Liver (tissue), 9 donors: ENCODE results near the gene SIPA1L3. TPM values are rescaled to one million over a fixed set of nuclear protein-coding genes. Genes with fewer than 3 reads are reported as not detected.

Source experiments
- DNase-seq: peaks from one replicate; pipeline ENCODE4 v3.0.0-alpha.2; 2017; ENCODE audit warnings: low spot score
- H3K27ac ChIP-seq, 2 donors: one replicate each; pipeline ENCODE4 v1.7.0; 2013; ENCODE audit warnings: inconsistent platforms in 2 of 2, low read length in 2 of 2, control low read depth in 1 of 2, low read depth in 1 of 2, mild to moderate bottlenecking in 1 of 2
- H3K27me3 ChIP-seq, 4 donors: one replicate each; pipeline versions ENCODE4 v1.6.1 to v1.7.0; 2013; ENCODE audit warnings: low read length in 3 of 4, inconsistent platforms in 1 of 4, mild to moderate bottlenecking in 1 of 4, moderate library complexity in 1 of 4; ENCODE audit not compliant: control insufficient read depth in 4 of 4, insufficient read depth in 4 of 4
- H3K36me3 ChIP-seq, 4 donors: one replicate each; pipeline versions ENCODE4 v1.6.1 to v1.7.0; 2013; ENCODE audit warnings: low read length in 3 of 4, mild to moderate bottlenecking in 3 of 4, low read depth in 1 of 4, moderate library complexity in 1 of 4; ENCODE audit not compliant: control insufficient read depth in 4 of 4, insufficient read depth in 3 of 4
- H3K4me1 ChIP-seq, 4 donors: one replicate each; pipeline versions ENCODE4 v1.6.1 to v1.7.0; 2013; ENCODE audit warnings: low read length in 3 of 4, mild to moderate bottlenecking in 3 of 4, moderate library complexity in 1 of 4; ENCODE audit not compliant: control insufficient read depth in 4 of 4, insufficient read depth in 4 of 4
- H3K4me3 ChIP-seq, 3 donors: one replicate each; pipeline versions ENCODE4 v1.6.1 to v1.7.0; 2013; ENCODE audit warnings: low read length in 3 of 3, control low read depth in 1 of 3, low read depth in 1 of 3, mild to moderate bottlenecking in 1 of 3
- H3K9ac ChIP-seq, 2 donors: one replicate each; pipeline ENCODE4 v1.7.0; 2013; ENCODE audit warnings: low read length in 2 of 2, mild to moderate bottlenecking in 2 of 2, moderate library complexity in 2 of 2, control low read depth in 1 of 2, low read depth in 1 of 2
- H3K9me3 ChIP-seq, 4 donors: one replicate each; pipeline versions ENCODE4 v1.6.1 to v1.7.0; 2013; ENCODE audit warnings: low read length in 3 of 4; ENCODE audit not compliant: control insufficient read depth in 4 of 4
- ATF3 ChIP-seq: IDR thresholded peaks from 2 replicates; pipeline ENCODE4 v1.6.1; 2016; ENCODE audit warnings: antibody characterized with exemption
- EGR1 ChIP-seq, 2 donors: IDR thresholded peaks; 2 replicates each; pipeline ENCODE4 v1.6.1; 2016 to 2018; ENCODE audit warnings: antibody characterized with exemption in 2 of 2, low read depth in 2 of 2
- FOXA1 ChIP-seq: IDR thresholded peaks from 2 replicates; pipeline ENCODE4 v1.6.1; 2016; ENCODE audit warnings: antibody characterized with exemption
- FOXA2 ChIP-seq: IDR thresholded peaks from 2 replicates; pipeline ENCODE4 v1.6.1; 2016; ENCODE audit warnings: antibody characterized with exemption
- NR2F2 ChIP-seq: IDR thresholded peaks from 2 replicates; pipeline ENCODE4 v1.6.1; 2016; ENCODE audit warnings: antibody characterized with exemption
- RAD21 ChIP-seq, 2 donors: IDR thresholded peaks; 2 replicates each; pipeline ENCODE4 v1.6.1; 2016; ENCODE audit warnings: antibody characterized with exemption in 2 of 2, mild to moderate bottlenecking in 2 of 2
- REST ChIP-seq: IDR thresholded peaks from 2 replicates; pipeline ENCODE4 v1.6.1; 2016; ENCODE audit warnings: antibody characterized with exemption, mild to moderate bottlenecking
- RXRA ChIP-seq, 2 donors: IDR thresholded peaks; 2 replicates each; pipeline ENCODE4 v1.6.1; 2017 to 2018; ENCODE audit warnings: antibody characterized with exemption in 2 of 2, mild to moderate bottlenecking in 1 of 2
- SP1 ChIP-seq: IDR thresholded peaks from 2 replicates; pipeline ENCODE4 v1.6.1; 2018; ENCODE audit warnings: antibody characterized with exemption, mild to moderate bottlenecking
- TAF1 ChIP-seq: conservative IDR thresholded peaks from 2 replicates; pipeline ENCODE4 v1.6.1; 2016; ENCODE audit warnings: antibody characterized with exemption, mild to moderate bottlenecking
- YY1 ChIP-seq: IDR thresholded peaks from 2 replicates; pipeline ENCODE4 v1.6.1; 2016; ENCODE audit warnings: antibody characterized with exemption, mild to moderate bottlenecking
- WGBS: extraction: QIAGEN DNeasy Blood & Tissue Kit; methylation state at CpG from one replicate; pipeline ENCODE4 v1.1.7; 2013; 5-methylcytosine and 5-hydroxymethylcytosine counted together
- polyA plus RNA-seq, 2 donors: library from polyadenylated mRNA; stranded (reverse) in 1 of 2; unstranded in 1 of 2; fragments of 200-250 nt in 1 of 2; fragments of >200 nt in 1 of 2; fragmentation: Nextera tagmentation in 1 of 2; extraction: Ambion mirVana in 1 of 2; gene quantifications; one replicate each; pipeline versions ENCODE4 v1.2.1 to v1.2.3, GENCODE V29; 2013 to 2015
- total RNA-seq, 2 donors: library from RNA; depleted of rRNA; stranded (reverse); fragments of >200 nt; gene quantifications; one replicate each; pipeline ENCODE4 v1.2.3, GENCODE V29; 2014
- TF ChIP-seq, protein P1 (sequence below): fragments of 150-350 bp; IDR thresholded peaks from 2 replicates; pipeline ENCODE4 v1.5.1; 2017; ENCODE audit warnings: improper control_type of control experiment, low read depth, low read length; ENCODE audit not compliant: missing input control
- TF ChIP-seq, protein P2 (sequence below): IDR thresholded peaks from 2 replicates; pipeline ENCODE4 v1.6.1; 2016; ENCODE audit warnings: antibody characterized with exemption
- donor health status: healthy.
- donor health status: healthy.
- donor health status: healthy.
- donor health status: healthy.
- donor health status: healthy.

The SIPA1L3 gene
- total and polyA plus RNA-seq, 4 donors = 2.4 to 10.0 (median 4.4) TPM

DNA sequence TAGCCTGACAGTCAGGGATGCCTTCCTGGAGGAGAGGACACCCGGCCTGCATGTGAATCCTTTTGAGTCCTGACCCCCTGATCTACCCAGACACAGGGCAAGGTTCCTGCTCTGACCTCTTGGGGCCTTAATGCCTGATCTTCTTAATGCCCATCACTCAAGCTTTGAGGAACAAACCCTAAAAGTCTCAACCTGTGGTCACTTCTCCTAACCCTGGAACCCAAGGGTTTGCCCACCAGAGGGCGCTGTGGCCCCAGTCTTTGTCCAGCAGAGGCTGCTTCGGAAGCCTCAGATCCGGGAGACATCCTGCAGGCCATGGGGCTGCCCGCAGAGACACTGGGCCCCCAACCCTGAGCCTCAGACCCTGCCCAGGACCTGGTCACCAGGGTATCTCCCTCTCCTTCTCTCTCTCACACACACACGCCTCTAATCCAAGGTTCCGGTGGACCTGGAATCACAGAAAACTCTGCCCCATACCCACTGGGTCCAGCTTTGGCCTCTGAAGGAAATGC, 326.8 kb downstream of the SIPA1L3 start:
- WGBS = 21% methylated on average over 7 of the region's 7 CpGs
- no peaks in the 10 kb centered on the region for H3K36me3 ChIP-seq
- H3K9ac ChIP-seq = no peak overlapping the region
- no peak overlapping the region for H3K4me3 ChIP-seq
- H3K4me1 ChIP-seq = peaks cover 0 to 4% (median 1%) of the 10 kb centered on the region in 4 donors
- H3K27ac ChIP-seq = no peak overlapping the region
- TF ChIP-seq NR2F2 = no peak
- TF ChIP-seq, protein P1, sequence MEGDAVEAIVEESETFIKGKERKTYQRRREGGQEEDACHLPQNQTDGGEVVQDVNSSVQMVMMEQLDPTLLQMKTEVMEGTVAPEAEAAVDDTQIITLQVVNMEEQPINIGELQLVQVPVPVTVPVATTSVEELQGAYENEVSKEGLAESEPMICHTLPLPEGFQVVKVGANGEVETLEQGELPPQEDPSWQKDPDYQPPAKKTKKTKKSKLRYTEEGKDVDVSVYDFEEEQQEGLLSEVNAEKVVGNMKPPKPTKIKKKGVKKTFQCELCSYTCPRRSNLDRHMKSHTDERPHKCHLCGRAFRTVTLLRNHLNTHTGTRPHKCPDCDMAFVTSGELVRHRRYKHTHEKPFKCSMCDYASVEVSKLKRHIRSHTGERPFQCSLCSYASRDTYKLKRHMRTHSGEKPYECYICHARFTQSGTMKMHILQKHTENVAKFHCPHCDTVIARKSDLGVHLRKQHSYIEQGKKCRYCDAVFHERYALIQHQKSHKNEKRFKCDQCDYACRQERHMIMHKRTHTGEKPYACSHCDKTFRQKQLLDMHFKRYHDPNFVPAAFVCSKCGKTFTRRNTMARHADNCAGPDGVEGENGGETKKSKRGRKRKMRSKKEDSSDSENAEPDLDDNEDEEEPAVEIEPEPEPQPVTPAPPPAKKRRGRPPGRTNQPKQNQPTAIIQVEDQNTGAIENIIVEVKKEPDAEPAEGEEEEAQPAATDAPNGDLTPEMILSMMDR = peak; percentile 84
- no peak for TF ChIP-seq TAF1
- peak; percentile 85 to 90 for TF ChIP-seq RAD21 (IDR thresholded peaks at IDR 0.05)
- no peaks in the 10 kb centered on the region for H3K9me3 ChIP-seq
- DNase-seq = peak; percentile 89
- peaks cover 0 to 5% (median 2%) of the 10 kb centered on the region in 4 donors for H3K27me3 ChIP-seq

DNA sequence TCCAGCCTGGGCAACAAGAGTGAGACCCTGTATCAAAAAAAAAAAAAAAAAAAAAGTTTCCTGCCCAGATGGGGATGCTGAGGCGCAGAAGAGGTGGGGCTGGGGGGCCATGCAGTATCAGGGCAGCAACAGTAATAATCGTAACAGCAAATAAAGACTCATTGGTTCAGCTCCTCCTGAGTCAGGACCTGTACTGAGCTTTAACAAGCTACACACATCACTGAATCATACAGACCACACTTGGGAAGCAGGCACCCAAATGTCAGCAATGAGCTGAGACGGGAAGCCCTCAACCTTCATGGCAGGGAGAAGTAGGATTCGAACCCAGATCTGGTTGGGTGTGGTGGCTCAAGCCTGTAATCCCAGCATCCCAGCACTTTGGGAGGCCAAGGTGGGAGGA, 327.6 kb downstream of the SIPA1L3 start:
- peaks cover 0 to 4% (median 0%) of the 10 kb centered on the region in 4 donors for H3K27me3 ChIP-seq
- WGBS = 86% methylated on average over 4 of the region's 4 CpGs
- H3K4me3 ChIP-seq = no peak overlapping the region
- no peaks in the 10 kb centered on the region for H3K36me3 ChIP-seq
- no peak overlapping the region for H3K27ac ChIP-seq
- no peak for TF ChIP-seq REST
- no peak for TF ChIP-seq FOXA1
- TF ChIP-seq ATF3 = no peak
- TF ChIP-seq RXRA (IDR thresholded peaks at IDR 0.05) = no peak
- TF ChIP-seq FOXA2 = no peak
- no peak for TF ChIP-seq SP1
- TF ChIP-seq, protein P2, sequence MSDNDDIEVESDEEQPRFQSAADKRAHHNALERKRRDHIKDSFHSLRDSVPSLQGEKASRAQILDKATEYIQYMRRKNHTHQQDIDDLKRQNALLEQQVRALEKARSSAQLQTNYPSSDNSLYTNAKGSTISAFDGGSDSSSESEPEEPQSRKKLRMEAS = no peak
- TF ChIP-seq EGR1 (IDR thresholded peaks at IDR 0.05; ENCODE audit: low read depth in 2 of 2) = no peak
- TF ChIP-seq, protein P1 = no peak
- no peak for TF ChIP-seq YY1
- no peak overlapping the region for H3K9ac ChIP-seq
- H3K4me1 ChIP-seq = peaks cover 0 to 4% (median 0%) of the 10 kb centered on the region in 4 donors
- DNase-seq = no peak
- no peaks in the 10 kb centered on the region for H3K9me3 ChIP-seq
